HepG2 (cell line): Measurements from ENCODE around the gene ADM.

Experiments
- CTCF ChIP-seq: sonication (generic); formaldehyde crosslinking; IDR thresholded peaks from 2 replicates; pipeline ENCODE4 v1.5.0; 2020; ENCODE audit warnings: mild to moderate bottlenecking, missing genetic modification reagents, moderate library complexity
- EP300 ChIP-seq, 3 experiments: sonication (generic) in 1 of 3; formaldehyde crosslinking in 1 of 3; IDR thresholded peaks; 2 replicates each; pipeline versions ENCODE4 v1.5.1 to v1.6.1; 2011 to 2020; ENCODE audit warnings: low read depth in 2 of 3, low read length in 2 of 3, borderline replicate concordance in 1 of 3, improper control_type of control experiment in 1 of 3, mild to moderate bottlenecking in 1 of 3, missing genetic modification reagents in 1 of 3, moderate library complexity in 1 of 3
- ESRRA ChIP-seq: sonication (generic); formaldehyde crosslinking; IDR thresholded peaks from 2 replicates; pipeline ENCODE4 v1.5.1; 2020; ENCODE audit warnings: mild to moderate bottlenecking, low read depth, missing genetic modification reagents
- MAX ChIP-seq: IDR thresholded peaks from 2 replicates; pipeline ENCODE4 v1.6.1; 2012; ENCODE audit warnings: inconsistent platforms
- MXI1 ChIP-seq: IDR thresholded peaks from 3 replicates; pipeline ENCODE4 v1.6.1; 2012; ENCODE audit warnings: low read depth, low read length, inconsistent platforms, borderline replicate concordance
- PHF8 ChIP-seq: sonication (generic); formaldehyde crosslinking; IDR thresholded peaks from 2 replicates; pipeline ENCODE4 v1.5.0; 2020; ENCODE audit warnings: missing genetic modification reagents
- POLR2AphosphoS5 ChIP-seq: IDR thresholded peaks from 2 replicates; pipeline ENCODE4 v1.6.1; 2012; ENCODE audit warnings: low read depth, low read length
- RFXANK ChIP-seq: IDR thresholded peaks from 2 replicates; pipeline ENCODE4 v1.6.1; 2016
- SMYD3 ChIP-seq: sonication (generic); formaldehyde crosslinking; IDR thresholded peaks from 2 replicates; pipeline ENCODE4 v1.8.1; 2023; ENCODE audit warnings: mild to moderate bottlenecking, missing genetic modification reagents
- TARDBP ChIP-seq: sonication (generic); formaldehyde crosslinking; IDR thresholded peaks from 2 replicates; pipeline ENCODE4 v1.8.0; 2022; ENCODE audit warnings: mild to moderate bottlenecking, missing genetic modification reagents
- ZNF232 ChIP-seq: sonication (generic); formaldehyde crosslinking; IDR thresholded peaks from 2 replicates; pipeline ENCODE4 v1.4.0; 2020; ENCODE audit warnings: missing genetic modification reagents, borderline replicate concordance
- ZNF704 ChIP-seq: sonication (generic); formaldehyde crosslinking; IDR thresholded peaks from 2 replicates; pipeline ENCODE4 v1.8.1; 2023; ENCODE audit warnings: mild to moderate bottlenecking, inconsistent platforms, moderate library complexity, missing genetic modification reagents, borderline replicate concordance

GRCh38 chr11:10349281-10349665 lies 44.4 kb downstream of the ADM start:
- TF ChIP-seq POLR2AphosphoS5 = no peak
- TF ChIP-seq CTCF = no peak
- TF ChIP-seq EP300 (IDR thresholded peaks at IDR 0.05; ENCODE audit: low read depth in 2 of 2, low read length in 2 of 2) = no peak
- TF ChIP-seq EP300 (CRISPR knock-in tag; IDR thresholded peaks at IDR 0.05; ENCODE audit: borderline replicate concordance) = no peak
- no peak for TF ChIP-seq MAX
- TF ChIP-seq ZNF232 (CRISPR knock-in tag) = no peak
- TF ChIP-seq ESRRA (CRISPR knock-in tag) = no peak
- TF ChIP-seq MXI1 = no peak
- TF ChIP-seq TARDBP (CRISPR knock-in tag) = no peak
- no peak for TF ChIP-seq PHF8 (CRISPR knock-in tag)
- no peak for TF ChIP-seq SMYD3 (CRISPR knock-in tag)
- no peak for TF ChIP-seq RFXANK (CRISPR knock-in tag)
- TF ChIP-seq ZNF704 (CRISPR knock-in tag) = no peak
